GM21528 (cell line): Measurements from ENCODE around the gene SATB1.

Experiments
- ATAC-seq: cut with Tn5 transposase; IDR thresholded peaks from one replicate; pipeline ENCODE4 v1.9.1; 2021; ENCODE audit warnings: mild to moderate bottlenecking, moderate library complexity; ENCODE audit not compliant: unreplicated experiment, low FRiP score

Gene SATB1

DNA sequence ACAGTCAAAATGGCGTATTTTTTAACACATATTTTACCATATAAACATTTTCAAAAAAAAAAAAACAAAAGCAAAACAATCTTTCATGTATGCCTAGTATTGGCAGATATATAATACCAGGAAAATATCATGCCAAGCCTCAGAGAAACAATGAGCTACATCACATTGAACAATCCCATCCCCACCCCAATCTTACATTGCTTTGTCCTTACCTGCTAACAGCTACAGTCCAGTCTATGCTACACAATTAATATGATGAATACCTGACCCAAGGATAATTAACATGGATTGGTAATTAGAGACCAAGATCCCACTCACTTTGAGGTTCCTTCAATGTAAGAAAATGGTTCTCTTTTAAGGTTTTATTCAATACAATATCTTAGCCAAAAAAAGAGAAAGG lies 7.6 kb upstream of the SATB1 start:
- ATAC-seq, result no peak

DNA sequence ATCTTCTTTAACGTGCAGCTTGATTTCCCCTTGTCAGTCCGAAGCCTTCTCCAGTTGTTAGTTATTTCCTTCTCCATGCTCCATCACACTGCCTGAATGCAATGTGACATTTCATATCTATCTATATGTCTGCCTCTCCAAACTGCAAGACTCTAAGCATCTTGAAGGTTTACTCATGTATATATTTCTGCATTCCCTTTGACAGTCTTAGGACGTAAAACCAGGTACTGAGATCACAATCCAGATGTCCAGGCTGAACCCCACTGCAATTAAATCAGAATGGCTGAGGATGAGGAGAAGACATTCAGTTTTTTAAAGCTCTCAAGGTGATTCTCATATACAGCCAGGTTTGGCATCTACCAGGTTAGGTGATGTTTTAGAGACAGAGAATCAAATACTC lies 6.1 kb upstream of the SATB1 start:
- no peak for ATAC-seq

DNA sequence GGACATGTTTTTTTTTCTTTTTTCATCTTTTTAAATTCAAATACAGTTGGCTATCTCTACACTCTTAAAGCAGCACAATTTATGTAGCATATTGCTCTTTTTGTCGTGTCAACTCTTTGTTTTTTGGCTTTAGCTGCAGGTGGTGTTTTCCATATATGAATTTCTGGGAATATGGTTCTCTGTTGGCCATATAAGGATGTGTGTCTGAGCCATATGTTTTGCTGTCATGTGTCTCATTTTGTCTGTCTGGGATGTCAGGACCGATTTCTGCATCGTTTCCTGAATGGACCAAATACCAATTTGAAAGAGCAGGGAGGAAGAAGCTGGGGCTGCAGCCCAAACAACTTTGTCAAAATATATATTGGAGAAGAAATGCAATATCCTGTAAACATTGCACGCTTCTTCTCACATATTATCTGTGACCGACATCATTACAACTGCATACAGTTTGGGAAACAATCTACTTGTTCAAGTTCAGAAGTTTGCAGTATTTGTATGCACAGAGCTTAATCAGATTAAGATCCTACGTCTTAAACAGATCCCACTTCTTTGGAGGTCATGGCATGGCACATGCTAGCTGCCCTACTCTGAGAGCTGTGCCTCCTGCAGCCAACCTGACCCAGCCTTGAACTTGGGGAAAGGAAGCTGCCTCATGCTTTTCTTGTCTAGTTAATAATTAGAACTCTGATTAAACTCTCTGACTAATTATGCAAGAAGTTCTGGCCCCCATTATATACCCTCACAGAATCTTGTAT lies 4.0 kb upstream of the SATB1 start:
- ATAC-seq, result no peak

DNA sequence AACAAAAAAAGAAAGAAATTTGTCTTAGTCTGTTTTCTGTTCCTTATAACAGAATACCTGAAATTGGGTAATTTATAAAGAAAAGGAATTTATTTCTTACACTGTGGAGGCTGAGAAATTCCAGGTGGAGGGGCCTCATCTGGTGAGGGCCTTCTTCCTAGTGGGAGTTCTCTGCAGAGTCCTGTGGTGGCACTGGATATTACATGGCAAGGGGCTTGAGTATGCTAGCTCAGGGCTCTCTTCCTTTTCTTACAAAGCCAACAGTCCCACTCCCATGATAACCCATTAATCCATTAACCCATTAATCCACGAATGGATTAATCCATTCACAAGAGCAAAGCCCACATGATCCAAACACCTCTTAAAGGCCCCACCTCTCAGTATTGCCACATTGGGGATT lies 2.9 kb upstream of the SATB1 start:
- ATAC-seq, result no peak

DNA sequence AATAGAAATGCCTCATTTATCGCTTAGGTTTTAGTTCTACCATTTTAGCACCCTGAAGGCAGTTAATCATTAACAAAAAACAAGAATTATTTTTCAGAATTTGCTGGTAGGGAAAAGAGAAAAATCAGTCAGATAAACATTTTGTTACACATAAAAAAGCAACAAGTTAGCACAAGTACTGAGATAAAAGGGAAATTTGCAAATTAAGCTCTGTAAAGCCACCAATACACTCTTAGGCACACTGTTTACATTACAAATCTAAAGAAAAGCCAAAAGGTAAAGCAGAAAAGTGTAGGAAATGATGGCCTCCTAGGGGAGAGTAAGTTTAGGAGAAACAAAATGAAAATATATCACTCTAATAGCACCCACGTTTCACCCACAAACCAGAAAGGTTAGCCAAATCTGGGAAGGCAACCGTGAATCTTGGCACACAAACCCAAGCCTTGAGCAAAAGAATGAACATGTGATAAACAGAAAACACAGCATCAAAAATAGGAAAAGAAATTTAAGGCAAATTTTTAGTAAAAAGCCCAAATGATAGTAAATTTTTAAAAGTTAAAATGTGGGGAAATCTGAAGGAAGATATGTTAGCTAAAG lies 1.6 kb upstream of the SATB1 start:
- no peak for ATAC-seq

DNA sequence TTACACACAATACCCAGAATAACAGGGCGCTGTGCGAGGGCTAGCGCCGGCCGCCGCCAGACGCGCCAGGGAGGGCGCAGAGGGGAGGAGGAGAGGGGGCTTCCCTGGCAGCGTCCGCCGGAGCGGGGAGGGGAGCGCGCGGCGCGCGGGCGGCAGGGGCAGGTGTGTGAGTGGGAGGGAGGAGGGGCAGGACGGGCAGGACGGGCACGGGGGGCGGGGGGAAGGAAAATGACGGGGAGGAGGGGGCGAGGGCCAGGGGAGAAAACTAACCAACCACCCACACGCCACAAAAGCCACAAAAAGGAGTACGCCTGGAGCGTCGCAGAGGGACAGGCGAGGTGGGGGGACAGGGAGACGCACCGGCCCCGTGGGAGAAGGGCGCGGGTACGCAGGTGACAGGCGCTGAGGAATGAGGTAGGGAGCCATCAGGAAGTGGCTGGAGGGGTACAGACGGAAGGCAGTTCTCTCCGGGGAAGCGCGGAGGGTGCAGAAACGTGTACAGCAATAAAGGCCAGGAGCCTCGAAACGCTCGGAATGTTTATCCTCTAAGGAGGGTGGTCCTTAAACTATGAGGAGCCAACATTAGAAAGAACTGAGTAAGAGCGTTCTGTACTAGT lies 610 bp upstream of the SATB1 start:
- ATAC-seq, result no peak

DNA sequence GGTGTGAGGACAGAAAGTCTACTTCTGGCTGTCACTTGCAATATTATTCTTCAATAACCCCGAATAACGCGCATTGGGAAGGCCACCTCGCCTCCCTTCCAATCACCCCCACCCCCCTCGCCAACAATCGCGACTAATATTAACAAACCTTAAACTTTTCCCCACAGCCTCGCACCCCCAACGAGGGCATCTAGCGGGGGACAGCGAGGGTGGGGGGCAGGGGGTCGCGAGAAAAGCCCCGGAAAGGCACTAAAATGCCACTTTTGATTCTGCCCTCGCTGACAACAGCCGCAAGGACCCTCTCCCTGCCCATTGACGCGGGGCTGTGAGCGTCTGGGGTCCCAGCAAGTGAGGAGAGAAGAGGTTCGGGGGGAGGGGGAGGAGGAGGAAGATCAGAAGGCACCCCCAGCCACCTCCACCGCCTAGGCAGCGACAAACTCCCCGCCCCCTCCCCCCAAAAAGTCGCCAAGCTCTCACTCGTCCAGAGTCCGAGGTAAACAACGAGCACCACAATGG lies 868 bp downstream of the SATB1 start:
- no peak for ATAC-seq

DNA sequence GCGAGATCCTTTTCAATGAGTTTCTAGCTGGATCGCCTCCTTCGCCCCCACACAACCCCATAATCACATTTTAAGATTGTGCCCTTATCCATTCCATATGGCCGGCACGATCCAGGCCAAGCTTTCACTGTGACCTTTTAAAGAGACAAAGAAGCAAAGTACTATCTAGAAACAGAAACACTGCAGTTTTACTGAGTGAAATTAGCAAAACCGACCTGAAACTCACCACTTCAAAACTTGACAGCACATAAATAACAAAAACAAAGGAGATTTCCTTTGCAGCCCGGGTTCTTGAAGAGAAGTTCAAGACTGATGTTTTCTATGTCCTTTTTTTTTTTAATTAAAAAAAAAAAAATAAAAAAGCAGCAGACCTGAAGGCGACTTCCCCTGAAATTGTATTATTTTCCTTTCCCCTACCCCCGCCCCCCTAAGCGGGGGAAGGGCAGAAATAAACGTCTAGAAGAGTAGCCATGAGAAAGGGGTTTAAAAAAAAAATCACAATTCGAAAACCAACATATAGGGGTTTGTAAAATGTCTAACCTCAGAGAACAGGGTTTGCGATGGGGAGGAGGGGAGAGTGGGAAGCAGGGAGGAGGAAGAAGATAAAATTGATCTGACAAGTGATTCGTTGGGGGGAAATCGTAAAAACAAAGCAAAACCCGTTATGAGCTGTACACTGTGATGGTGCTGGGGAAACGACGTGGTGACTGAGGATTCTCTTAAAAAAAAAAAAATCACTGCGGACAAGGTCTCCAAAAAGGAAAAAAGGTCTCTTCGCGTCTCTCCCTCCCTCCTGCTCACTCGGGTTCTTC lies 1.5 kb downstream of the SATB1 start:
- peak; percentile 88 for ATAC-seq

DNA sequence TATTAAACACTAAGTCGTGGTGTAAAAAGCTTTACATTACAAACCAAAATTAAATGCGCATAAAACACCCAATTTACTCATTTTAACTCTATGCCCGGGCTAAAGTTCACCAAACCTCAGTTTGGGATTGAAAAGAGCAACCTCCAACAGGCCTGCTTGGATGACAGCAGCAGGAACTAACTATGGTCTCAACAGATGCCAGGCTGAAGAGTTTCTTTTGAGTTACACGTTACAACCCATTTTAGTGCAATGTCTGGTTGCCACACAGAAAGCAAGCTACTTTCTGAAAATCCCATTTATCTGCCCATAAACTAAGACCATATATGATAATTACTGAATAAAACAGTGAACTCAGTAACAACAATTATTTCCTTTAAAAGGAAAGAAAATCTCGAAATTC lies 2.2 kb downstream of the SATB1 start:
- ATAC-seq, result no peak

DNA sequence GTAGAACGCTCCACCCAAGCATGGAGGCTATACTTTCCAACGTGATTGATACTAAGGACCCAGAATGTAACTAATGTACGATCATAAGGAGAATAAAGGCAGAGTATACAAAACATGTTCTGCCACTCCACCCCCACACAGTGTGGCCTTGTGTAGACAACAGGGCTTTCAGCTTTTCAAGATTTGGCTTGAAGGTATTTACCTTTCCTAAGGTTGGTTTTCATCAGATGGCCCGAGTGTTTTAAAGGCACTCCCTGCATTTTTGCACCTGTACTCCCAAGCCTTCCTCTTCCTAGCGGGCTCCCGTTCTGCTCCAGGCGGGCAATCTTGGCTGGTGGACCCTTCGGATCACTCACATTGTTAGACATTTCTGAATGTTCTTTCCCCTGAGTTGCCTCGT lies 4.6 kb downstream of the SATB1 start:
- no peak for ATAC-seq

DNA sequence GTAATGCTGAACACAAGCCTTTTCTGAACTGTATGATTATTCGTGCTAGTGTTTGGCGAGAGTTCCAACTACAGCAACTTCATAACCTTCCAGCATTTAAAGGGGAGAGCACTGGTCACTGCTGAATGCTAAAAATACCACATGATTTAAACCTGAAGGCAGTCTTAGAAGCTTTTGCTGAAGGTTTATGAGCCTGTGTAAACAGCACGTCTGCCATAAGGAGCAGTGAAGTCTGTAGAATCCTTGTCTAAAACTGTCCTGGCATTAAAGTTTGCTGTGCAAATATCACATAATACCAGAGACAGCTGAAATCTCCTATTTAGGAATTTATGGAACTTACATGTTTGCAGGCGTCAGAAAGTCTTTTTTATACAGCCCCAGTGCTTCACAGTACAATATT lies 5.9 kb downstream of the SATB1 start:
- ATAC-seq, result no peak

DNA sequence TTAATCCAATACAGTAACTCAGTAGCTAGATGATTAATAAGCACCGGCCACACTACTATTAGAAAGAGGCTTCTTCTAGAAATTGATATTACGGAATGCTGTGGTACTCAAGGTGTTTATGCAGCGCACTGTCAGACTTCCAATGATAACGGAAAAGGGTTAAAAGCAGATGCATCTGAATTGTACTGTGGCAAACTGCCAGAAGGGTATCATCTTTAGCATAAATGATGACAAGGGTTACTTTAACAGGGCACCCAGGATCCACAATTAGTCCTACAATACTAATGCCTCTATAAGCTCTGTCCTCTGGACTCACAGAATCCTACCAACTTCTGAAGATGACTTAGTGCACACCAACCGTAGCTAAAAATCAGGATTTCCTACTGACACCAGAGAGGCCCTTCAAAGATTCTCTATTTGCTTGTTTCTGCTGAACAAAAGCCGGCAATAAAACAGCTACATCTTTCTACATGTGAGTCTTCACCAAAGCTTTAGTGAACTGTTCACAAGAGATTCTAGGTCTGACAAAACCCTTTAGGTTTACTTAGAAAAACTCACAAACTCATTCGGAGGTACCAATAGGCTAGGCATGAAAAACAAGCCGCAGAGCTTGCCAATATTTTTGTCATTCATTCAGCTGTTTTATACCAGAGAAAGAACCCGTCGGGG lies 7.1 kb downstream of the SATB1 start:
- no peak for ATAC-seq

DNA sequence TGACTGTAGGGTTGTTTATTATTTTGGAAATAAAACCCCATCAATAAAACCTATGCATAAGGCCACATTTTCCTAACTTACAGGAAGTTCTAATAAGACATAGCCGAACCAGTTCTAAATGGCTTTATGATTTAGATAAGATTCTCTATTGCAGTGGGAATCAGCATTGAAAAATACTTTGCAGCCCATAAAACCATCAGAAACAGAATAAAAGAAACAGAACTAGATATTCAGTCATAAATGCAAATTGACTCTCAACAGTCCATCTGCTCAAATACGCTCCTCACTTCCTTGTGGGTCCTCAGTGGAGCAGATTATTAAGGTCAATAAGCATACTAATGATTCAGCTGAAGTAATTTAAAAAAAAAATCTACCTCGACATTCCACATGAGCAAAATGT lies 8.8 kb downstream of the SATB1 start:
- no peak for ATAC-seq

DNA sequence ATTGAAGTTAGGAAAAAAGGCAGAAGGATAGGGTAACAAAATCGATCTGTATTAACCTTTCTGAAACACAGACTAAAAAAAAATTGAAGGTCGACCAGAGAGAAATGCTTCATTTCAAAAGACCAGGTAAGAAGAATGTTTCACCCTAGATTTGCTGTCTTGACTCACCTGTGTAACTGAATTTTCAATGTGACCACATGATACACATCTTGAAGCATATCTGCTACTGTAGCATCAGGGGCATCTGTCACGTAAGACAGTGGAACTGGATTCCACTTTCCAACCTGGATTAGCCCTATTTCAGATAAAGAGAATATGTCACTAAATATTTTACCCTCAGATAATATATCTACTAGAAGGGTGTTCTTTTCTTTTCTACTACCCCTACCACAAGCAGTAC lies 9.3 kb downstream of the SATB1 start:
- ATAC-seq, result no peak

DNA sequence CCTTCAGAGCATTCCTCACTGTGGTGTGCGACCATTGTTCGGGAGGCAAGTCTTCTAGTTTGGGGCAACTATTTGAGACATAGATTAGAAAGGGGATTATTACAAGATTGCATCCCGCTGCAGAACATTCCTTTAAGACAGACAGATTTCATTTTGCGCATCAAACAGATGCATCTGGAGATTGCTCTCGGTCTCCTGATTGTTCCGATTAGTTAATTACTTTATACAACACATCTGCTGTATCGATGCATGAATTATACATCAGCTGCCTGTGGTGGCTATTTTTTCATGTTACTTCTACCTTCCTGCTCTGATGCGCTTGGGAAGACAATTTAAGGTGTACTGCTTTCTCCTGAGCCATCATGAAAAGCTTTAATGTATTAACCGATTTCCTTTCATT lies 10.0 kb downstream of the SATB1 start:
- ATAC-seq, result no peak

DNA sequence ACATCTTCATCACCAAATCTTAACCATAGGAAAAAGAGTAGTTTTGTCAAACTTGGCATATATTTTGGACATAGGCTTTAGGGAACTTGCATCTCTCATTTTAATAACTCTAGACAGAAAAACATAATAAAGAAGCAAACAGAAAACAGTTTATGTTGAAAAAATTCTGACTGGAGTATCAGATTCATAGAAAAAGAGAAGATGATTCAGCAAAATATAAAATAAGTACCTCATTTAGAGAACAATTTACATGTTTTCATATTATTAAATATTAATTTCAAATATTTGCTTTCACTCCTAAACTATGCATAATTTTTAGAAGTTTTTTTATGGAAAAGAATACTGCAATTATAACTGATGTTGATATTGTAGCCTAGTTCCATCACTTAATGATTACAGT lies 12.5 kb downstream of the SATB1 start:
- ATAC-seq, result no peak

DNA sequence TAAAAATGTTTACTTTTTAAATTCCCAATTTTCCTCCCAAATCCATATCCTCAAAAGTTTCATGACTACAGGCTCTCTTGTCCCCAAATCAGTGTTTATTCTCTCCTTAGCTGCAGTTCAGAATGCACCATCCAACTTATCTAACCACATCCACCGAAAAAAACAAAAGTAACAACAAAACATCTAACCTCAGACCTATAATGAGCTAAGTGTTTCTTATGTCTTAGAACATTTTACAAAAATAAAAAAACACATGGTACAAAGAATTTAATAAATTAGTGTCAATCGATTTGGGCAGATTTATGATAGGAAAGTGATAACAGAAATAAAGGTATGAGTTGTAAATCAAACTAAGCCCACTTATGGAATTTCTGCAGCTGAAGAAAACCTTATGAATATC lies 13.6 kb downstream of the SATB1 start:
- ATAC-seq, result no peak

DNA sequence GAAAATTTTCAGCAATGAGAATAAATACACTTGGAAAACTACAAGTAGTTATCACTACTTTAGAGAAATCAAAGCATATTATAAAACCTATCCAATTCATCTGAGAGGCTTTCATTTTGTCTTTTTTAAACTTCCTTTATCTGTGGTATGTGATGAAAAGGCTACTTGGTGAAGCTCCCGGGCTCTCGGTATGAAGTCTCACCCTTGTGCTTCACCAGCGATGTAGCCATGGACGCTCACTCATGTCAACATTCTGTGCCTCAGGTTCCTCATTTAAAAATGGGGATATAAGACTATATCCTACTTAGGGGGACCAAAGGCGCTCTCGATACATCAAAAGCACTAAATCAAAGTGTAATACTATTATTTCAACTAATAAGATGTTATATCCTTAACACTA lies 14.9 kb downstream of the SATB1 start:
- ATAC-seq, result no peak

DNA sequence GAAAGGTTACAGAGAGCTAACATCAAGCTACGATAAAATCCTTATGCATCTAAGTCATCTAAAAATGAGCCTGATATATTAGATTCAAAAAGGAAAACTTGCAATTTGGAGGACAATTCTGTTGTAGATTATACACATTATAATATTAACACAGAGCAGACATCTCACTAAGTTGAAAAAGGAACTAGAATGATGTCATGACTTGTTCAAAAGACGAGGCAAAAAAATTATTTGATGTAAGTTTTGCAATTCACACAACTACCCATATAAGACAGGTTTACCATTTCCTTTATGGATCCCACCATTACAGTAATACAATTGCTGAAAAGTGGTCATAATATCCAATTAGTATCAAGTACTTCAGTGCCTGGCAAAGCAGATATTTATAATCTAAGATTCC lies 15.9 kb downstream of the SATB1 start:
- ATAC-seq, result no peak

DNA sequence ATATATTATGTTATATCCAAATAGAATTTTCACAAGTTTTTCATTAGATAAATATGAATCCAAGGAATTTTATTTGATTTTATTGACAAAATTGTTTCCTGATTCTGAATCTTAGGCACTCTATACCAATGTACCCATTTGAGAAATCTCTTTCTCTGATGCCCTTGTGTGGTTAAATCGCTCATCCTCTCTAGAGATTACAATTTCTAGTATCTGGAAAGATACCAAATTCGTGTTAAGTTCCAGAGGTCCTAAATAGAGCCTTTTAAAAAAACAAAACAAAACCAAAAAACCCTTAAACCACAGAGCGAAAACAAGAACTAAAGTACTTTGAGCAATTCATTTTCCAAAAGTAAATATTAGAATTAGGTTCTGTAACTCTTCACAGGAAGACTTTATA lies 20.0 kb downstream of the SATB1 start:
- ATAC-seq, result no peak

DNA sequence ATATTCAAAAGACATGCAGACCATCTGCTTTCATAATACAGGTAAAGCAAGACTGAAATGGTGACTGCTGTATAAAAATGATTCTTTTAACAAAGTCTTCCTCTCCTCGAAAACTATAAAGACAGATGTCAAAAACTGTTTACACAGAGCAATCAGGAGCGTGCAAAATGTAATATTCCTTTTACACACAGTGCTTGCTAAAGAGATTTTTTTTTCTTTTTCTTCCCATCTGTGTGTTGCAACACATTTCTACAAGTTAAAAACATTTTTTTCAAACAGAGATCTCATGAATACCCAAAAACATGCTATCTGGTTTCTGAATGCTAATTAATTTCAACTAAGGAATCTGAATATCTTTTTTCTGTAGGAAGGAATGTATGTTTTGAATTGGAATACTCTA lies 22.1 kb downstream of the SATB1 start:
- ATAC-seq, result no peak
